Panc1 (cell line): ENCODE results near the gene PDE8B.

ENCODE experiments used
- POLR2AphosphoS5 ChIP-seq: IDR thresholded peaks from 2 replicates; pipeline ENCODE4 v1.6.1; 2012; ENCODE audit warnings: mild to moderate bottlenecking, low read depth, low read length, moderate library complexity
- SIN3A ChIP-seq: IDR thresholded peaks from 2 replicates; pipeline ENCODE4 v1.6.1; 2012; ENCODE audit warnings: low read depth, mild to moderate bottlenecking, low read length, moderate library complexity, borderline replicate concordance; ENCODE audit not compliant: insufficient read depth
- TCF7L2 ChIP-seq: IDR thresholded peaks from 2 replicates; pipeline ENCODE4 v1.6.1; 2011; ENCODE audit warnings: mild to moderate bottlenecking, low read depth, low read length, inconsistent platforms
- TF ChIP-seq, protein P1 (sequence below): fragments of 450-650 bp; IDR thresholded peaks from 2 replicates; pipeline ENCODE4 v1.5.1; 2017; ENCODE audit warnings: mild to moderate bottlenecking
- TF ChIP-seq, protein P2 (sequence below), 2 experiments: IDR thresholded peaks; 2 replicates each; pipeline ENCODE4 v1.6.1; 2011 to 2012; ENCODE audit warnings: low read depth in 2 of 2, control low read depth in 1 of 2, low read length in 1 of 2, mild to moderate bottlenecking in 1 of 2, moderate library complexity in 1 of 2; ENCODE audit not compliant: insufficient read depth in 1 of 2

DNA sequence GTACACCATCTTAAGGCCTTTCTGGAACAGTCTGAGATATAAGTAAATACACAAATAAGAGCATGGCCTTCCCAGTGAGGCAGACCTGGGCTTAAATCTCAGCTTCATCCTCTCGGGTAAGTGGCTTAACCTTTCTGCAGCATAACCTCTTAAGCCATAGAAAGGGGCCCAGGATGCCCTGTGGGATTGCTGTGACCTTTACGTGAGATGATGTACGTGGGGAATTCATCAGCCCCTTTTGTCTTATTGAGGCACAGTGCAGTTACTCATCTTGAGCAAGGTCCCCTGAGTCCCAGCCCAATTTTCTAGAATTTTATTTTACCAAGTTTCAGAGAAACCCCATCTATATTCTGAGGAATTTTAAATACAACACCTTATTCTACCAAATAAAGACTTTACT, 92.2 kb downstream of the PDE8B start:
- TF ChIP-seq, protein P1, sequence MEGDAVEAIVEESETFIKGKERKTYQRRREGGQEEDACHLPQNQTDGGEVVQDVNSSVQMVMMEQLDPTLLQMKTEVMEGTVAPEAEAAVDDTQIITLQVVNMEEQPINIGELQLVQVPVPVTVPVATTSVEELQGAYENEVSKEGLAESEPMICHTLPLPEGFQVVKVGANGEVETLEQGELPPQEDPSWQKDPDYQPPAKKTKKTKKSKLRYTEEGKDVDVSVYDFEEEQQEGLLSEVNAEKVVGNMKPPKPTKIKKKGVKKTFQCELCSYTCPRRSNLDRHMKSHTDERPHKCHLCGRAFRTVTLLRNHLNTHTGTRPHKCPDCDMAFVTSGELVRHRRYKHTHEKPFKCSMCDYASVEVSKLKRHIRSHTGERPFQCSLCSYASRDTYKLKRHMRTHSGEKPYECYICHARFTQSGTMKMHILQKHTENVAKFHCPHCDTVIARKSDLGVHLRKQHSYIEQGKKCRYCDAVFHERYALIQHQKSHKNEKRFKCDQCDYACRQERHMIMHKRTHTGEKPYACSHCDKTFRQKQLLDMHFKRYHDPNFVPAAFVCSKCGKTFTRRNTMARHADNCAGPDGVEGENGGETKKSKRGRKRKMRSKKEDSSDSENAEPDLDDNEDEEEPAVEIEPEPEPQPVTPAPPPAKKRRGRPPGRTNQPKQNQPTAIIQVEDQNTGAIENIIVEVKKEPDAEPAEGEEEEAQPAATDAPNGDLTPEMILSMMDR = no peak
- no peak for TF ChIP-seq POLR2AphosphoS5
- TF ChIP-seq, protein P2, sequence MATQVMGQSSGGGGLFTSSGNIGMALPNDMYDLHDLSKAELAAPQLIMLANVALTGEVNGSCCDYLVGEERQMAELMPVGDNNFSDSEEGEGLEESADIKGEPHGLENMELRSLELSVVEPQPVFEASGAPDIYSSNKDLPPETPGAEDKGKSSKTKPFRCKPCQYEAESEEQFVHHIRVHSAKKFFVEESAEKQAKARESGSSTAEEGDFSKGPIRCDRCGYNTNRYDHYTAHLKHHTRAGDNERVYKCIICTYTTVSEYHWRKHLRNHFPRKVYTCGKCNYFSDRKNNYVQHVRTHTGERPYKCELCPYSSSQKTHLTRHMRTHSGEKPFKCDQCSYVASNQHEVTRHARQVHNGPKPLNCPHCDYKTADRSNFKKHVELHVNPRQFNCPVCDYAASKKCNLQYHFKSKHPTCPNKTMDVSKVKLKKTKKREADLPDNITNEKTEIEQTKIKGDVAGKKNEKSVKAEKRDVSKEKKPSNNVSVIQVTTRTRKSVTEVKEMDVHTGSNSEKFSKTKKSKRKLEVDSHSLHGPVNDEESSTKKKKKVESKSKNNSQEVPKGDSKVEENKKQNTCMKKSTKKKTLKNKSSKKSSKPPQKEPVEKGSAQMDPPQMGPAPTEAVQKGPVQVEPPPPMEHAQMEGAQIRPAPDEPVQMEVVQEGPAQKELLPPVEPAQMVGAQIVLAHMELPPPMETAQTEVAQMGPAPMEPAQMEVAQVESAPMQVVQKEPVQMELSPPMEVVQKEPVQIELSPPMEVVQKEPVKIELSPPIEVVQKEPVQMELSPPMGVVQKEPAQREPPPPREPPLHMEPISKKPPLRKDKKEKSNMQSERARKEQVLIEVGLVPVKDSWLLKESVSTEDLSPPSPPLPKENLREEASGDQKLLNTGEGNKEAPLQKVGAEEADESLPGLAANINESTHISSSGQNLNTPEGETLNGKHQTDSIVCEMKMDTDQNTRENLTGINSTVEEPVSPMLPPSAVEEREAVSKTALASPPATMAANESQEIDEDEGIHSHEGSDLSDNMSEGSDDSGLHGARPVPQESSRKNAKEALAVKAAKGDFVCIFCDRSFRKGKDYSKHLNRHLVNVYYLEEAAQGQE (IDR thresholded peaks at IDR 0.05; ENCODE audit: insufficient read depth in 1 of 2, low read depth in 2 of 2, low read length in 1 of 2) = no peak
- TF ChIP-seq TCF7L2 = no peak
- no peak for TF ChIP-seq SIN3A
